A673 (cell line): ENCODE results near the gene KIAA1328.

Experiments
- CTCF ChIP-seq: fragments of 300-800, 200-600 bp; sonication (generic); conservative IDR thresholded peaks from 2 replicates; pipeline ENCODE4 v1.5.1; 2017; ENCODE audit warnings: low read depth, mild to moderate bottlenecking, antibody characterized with exemption, low read length, moderate library complexity, mixed read lengths
- EZH2 ChIP-seq: fragments of 200-600 bp; sonication (generic); IDR thresholded peaks from 2 replicates; pipeline ENCODE4 v1.6.1; 2017; ENCODE audit warnings: borderline replicate concordance, low read depth, mild to moderate bottlenecking, mixed read lengths, antibody characterized with exemption, low read length; ENCODE audit not compliant: poor library complexity, severe bottlenecking

DNA sequence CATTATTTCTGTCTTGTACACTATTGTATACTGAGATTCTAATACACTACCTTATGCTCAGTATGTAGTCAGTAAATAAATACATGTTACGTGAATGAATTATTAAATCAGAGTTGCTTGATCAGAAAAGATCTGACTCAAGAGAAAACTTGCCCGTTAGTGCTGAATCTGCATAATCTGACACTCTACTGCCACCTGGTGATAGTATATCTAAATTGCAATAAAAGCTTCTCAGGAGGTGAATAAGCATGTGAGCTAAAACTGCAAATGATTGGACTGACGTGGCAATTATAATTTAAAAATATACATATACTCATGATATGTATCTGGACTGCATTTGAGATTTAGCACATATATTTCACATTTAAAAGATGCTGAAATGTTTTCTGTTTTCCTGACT, 70.4 kb downstream of the KIAA1328 start:
- peak; percentile 49; the same call in 1 of the 2 replicates for TF ChIP-seq CTCF
- TF ChIP-seq EZH2, result no peak
